ENCODE data around the gene AKR1C2. TPM values are rescaled to one million over a fixed set of nuclear protein-coding genes. Genes with fewer than 3 reads are reported as not detected.

The AKR1C2 gene
- total and polyA plus RNA-seq, 10 of the 15 experiments (the other 5 are each of a cell fraction or from before 2014, with no cell fraction given): 0.31 to 0.44 (median 0.36) TPM; not detected in 7

- ChIA-PET RAD21 (ENCODE audit: unreplicated experiment) (no interaction called here), CTCF (no interaction called here), SMC1A (ENCODE audit: uncharacterized antibody, unreplicated experiment) (no interaction called here), POLR2A (no interaction called here)
- Histone ChIP-seq H4K20me1 (ENCODE audit: control insufficient read depth, insufficient read depth) (no peaks in the 10 kb centered on the region), H3K9me3 (replicated peaks; ENCODE audit: control insufficient read depth, insufficient read depth, low read length) (no peaks in the 10 kb centered on the region), H3K9ac (ENCODE audit: control insufficient read depth, insufficient read depth, low read length) (no peak overlapping the region), H3K27me3 (replicated peaks in 1 of 2; ENCODE audit: control insufficient read depth in 2 of 2, insufficient read depth in 2 of 2, low read length in 1 of 2) (no peaks in the 10 kb centered on the region), H3K4me1 (ENCODE audit: control insufficient read depth, insufficient read depth, low read length) (no peaks in the 10 kb centered on the region), H2AFZ (ENCODE audit: control insufficient read depth, low read depth, low read length) (no peak overlapping the region), H3K79me2 (ENCODE audit: control insufficient read depth, insufficient read depth, low read length) (no peaks in the 10 kb centered on the region), H3K4me2 (ENCODE audit: control insufficient read depth, insufficient read depth) (no peak overlapping the region), H3K4me3 (no peak overlapping the region), H3K36me3 (ENCODE audit: control insufficient read depth in 2 of 2, insufficient read depth in 2 of 2, low read length in 1 of 2) (no peaks in the 10 kb centered on the region), H3K27ac (ENCODE audit: control insufficient read depth, insufficient read depth) (no peak overlapping the region)
- ATAC-seq (no peak), DNase-seq (ENCODE audit: low read depth, low spot score) (no peak), FAIRE-seq (no peak)
- in situ Hi-C loops (cut with MboI) (no loop called here), intact Hi-C loops (cut with micrococcal nuclease; ENCODE audit: unreplicated experiment) (no loop called here)
- no TSS peak for BruUV-seq (replicated peaks)
- TF ChIP-seq BCLAF1 (IDR thresholded peaks at IDR 0.05): no peak
- no peak for TF ChIP-seq NBN (IDR thresholded peaks at IDR 0.05)
- no peak for TF ChIP-seq FOS (IDR thresholded peaks at IDR 0.05; ENCODE audit: borderline replicate concordance, extremely low read depth, insufficient read length)
- no peak for TF ChIP-seq SMARCA5 (IDR thresholded peaks at IDR 0.05)
- no peak for TF ChIP-seq ETV6 (conservative IDR thresholded peaks at IDR 0.05 in 1 of 2, IDR thresholded peaks at IDR 0.05 in 1 of 2; ENCODE audit: borderline replicate concordance in 1 of 2, low read depth in 1 of 2)
- TF ChIP-seq DPF2 (IDR thresholded peaks at IDR 0.05): no peak
- TF ChIP-seq NR2F1 (conservative IDR thresholded peaks at IDR 0.05): no peak
- TF ChIP-seq HCFC1 (IDR thresholded peaks at IDR 0.05; ENCODE audit: low read length): no peak
- no peak for TF ChIP-seq RAD21 (IDR thresholded peaks at IDR 0.05; ENCODE audit: insufficient read depth, low read depth, low read length)
- TF ChIP-seq NKRF (conservative IDR thresholded peaks at IDR 0.05): no peak
- TF ChIP-seq CEBPZ (IDR thresholded peaks at IDR 0.05; ENCODE audit: low read depth, low read length): no peak
These were observed 56.5 kb downstream of the AKR1C2 start for GRCh38 chr10:4947039-4947634.

Data from GM12878 (cell line).